Vagina (tissue), 2 donors: ENCODE results near the gene PARP11.

Source experiments
- POLR2A ChIP-seq, 2 donors: fragments of 450-650 bp; IDR thresholded peaks; one replicate each; pipeline ENCODE4 v1.6.1; 2017; ENCODE audit warnings: antibody characterized with exemption in 2 of 2, mild to moderate bottlenecking in 2 of 2, moderate library complexity in 2 of 2
- POLR2AphosphoS5 ChIP-seq, 2 donors: sonication (generic); formaldehyde crosslinking; IDR thresholded peaks; one replicate each; pipeline ENCODE4 v1.9.0; 2017; ENCODE audit warnings: antibody characterized with exemption in 2 of 2, mild to moderate bottlenecking in 2 of 2, low read depth in 1 of 2; ENCODE audit not compliant: insufficient read depth in 1 of 2
- TF ChIP-seq, protein P1 (sequence below), 3 experiments: fragments of 450-650 bp in 2 of 3; fragments of 200-600 bp in 1 of 3; sonication (generic) in 1 of 3; IDR thresholded peaks; one replicate each; pipeline ENCODE4 v1.5.1; 2017 to 2019; ENCODE audit warnings: antibody characterized with exemption in 3 of 3, mild to moderate bottlenecking in 2 of 3, moderate library complexity in 2 of 3

DNA sequence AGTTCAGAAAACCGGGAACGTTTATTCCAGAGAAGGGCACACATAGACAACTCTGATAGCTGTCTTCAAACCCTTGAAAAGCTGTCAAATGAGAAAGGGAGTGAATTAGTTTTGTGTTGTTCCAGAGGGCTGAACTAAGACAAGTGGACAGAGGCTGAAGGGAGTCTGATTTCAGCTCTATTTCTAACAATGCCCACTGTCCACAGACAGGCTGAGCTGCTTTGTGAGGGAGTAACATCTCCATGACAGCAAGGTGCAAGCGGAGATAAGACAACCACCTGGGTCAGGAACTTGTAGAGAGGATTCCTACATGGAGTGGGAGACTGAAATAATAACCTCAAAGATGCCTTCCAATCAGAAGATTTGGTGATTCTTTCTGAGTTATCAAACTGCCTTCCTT is 25.6 kb upstream of the PARP11 start:
- TF ChIP-seq, protein P1, sequence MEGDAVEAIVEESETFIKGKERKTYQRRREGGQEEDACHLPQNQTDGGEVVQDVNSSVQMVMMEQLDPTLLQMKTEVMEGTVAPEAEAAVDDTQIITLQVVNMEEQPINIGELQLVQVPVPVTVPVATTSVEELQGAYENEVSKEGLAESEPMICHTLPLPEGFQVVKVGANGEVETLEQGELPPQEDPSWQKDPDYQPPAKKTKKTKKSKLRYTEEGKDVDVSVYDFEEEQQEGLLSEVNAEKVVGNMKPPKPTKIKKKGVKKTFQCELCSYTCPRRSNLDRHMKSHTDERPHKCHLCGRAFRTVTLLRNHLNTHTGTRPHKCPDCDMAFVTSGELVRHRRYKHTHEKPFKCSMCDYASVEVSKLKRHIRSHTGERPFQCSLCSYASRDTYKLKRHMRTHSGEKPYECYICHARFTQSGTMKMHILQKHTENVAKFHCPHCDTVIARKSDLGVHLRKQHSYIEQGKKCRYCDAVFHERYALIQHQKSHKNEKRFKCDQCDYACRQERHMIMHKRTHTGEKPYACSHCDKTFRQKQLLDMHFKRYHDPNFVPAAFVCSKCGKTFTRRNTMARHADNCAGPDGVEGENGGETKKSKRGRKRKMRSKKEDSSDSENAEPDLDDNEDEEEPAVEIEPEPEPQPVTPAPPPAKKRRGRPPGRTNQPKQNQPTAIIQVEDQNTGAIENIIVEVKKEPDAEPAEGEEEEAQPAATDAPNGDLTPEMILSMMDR (IDR thresholded peaks at IDR 0.05): no peak
- TF ChIP-seq POLR2A (IDR thresholded peaks at IDR 0.05) (no peak), POLR2AphosphoS5 (IDR thresholded peaks at IDR 0.05; ENCODE audit: insufficient read depth in 1 of 2, low read depth in 1 of 2) (no peak)
